ENCODE data around the gene EPHB2. TPM values are rescaled to one million over a fixed set of nuclear protein-coding genes. Genes with fewer than 3 reads are reported as not detected.

EPHB2 gene
- total RNA-seq, 6 experiments from 2014 or later, result 0.24 to 1.8 (median 0.62) TPM

- no peaks in the 10 kb centered on the region for H3K36me3 ChIP-seq
- DNase-seq, result peak in 1 of 3 donors; percentile 49
- no peak overlapping the region for H3K4me3 ChIP-seq
These were observed 103.8 kb downstream of the EPHB2 start for GRCh38 chr1:22814176-22815042.

GRCh38 chr1:22815043-22815365 is 104.4 kb downstream of the EPHB2 start:
- no peaks in the 10 kb centered on the region for H3K9me3 ChIP-seq
- H3K36me3 ChIP-seq, result no peaks in the 10 kb centered on the region
- ATAC-seq (no peak), DNase-seq (no peak)
- TF ChIP-seq CTCF (IDR thresholded peaks at IDR 0.05) (no peak), POLR2A (IDR thresholded peaks at IDR 0.05) (no peak)
- no peaks in the 10 kb centered on the region for H3K4me1 ChIP-seq
- intact Hi-C loops (cut with DNase I), result no loop called here
- WGBS (ENCODE audit: insufficient coverage, low coverage, low lambda C conversion rate, missing lambda C conversion rate), result 57% methylated on average over 1 of the region's 5 CpGs
- no peaks in the 10 kb centered on the region for H3K27me3 ChIP-seq
- H3K4me3 ChIP-seq, result no peak overlapping the region
- no peak overlapping the region for H3K27ac ChIP-seq

More at GRCh38 chr1:22814176-22815042, 103.8 kb downstream of the EPHB2 start:
- TF ChIP-seq CTCF (IDR thresholded peaks at IDR 0.05) (no peak), POLR2A (IDR thresholded peaks at IDR 0.05) (no peak)
- Histone ChIP-seq H3K27ac (no peak overlapping the region), H3K27me3 (no peaks in the 10 kb centered on the region), H3K4me1 (no peaks in the 10 kb centered on the region), H3K9me3 (no peaks in the 10 kb centered on the region)
- intact Hi-C loops (cut with DNase I), result no loop called here
- ATAC-seq, result no peak
- 20% methylated on average over 2 of the region's 19 CpGs for WGBS (ENCODE audit: insufficient coverage, low coverage, low lambda C conversion rate, missing lambda C conversion rate)

GRCh38 chr1:22815421-22816066 is 104.9 kb downstream of the EPHB2 start:
- Histone ChIP-seq H3K4me1 (no peaks in the 10 kb centered on the region), H3K36me3 (no peaks in the 10 kb centered on the region), H3K9me3 (no peaks in the 10 kb centered on the region), H3K27me3 (no peaks in the 10 kb centered on the region), H3K4me3 (no peak overlapping the region), H3K27ac (no peak overlapping the region)
- peak in 1 of 3 donors; percentile 21 for DNase-seq
- TF ChIP-seq CTCF (IDR thresholded peaks at IDR 0.05) (no peak), POLR2A (IDR thresholded peaks at IDR 0.05) (no peak)
- ATAC-seq, result no peak
- intact Hi-C loops (cut with DNase I), result no loop called here
- whole genome bisulfite sequencing (ENCODE audit: insufficient coverage, low coverage, low lambda C conversion rate, missing lambda C conversion rate), result 0% methylated on average over 2 of the region's 12 CpGs

- H3K4me1 ChIP-seq, result no peaks in the 10 kb centered on the region
- no peak overlapping the region for H3K27ac ChIP-seq
- H3K27me3 ChIP-seq, result no peaks in the 10 kb centered on the region
- DNase-seq, result peak in 1 of 3 donors; percentile 42
- H3K36me3 ChIP-seq, result no peaks in the 10 kb centered on the region
- TF ChIP-seq CTCF (IDR thresholded peaks at IDR 0.05) (no peak), POLR2A (IDR thresholded peaks at IDR 0.05) (no peak)
- intact Hi-C loops (cut with DNase I), result no loop called here
- 79% methylated on average over 6 of the region's 9 CpGs for WGBS (ENCODE audit: insufficient coverage, low coverage, low lambda C conversion rate, missing lambda C conversion rate)
- ATAC-seq, result no peak
- H3K9me3 ChIP-seq, result no peaks in the 10 kb centered on the region
- no peak overlapping the region for H3K4me3 ChIP-seq
These were observed 105.6 kb downstream of the EPHB2 start for GRCh38 chr1:22816067-22816775.
